Renal cortex interstitium (tissue), 11 donors: Measurements from ENCODE around the gene ESRRB. TPM values are rescaled to one million over a fixed set of nuclear protein-coding genes. Genes with fewer than 3 reads are reported as not detected.

Source experiments
- DNase-seq, 11 donors: peaks; one replicate each; pipeline ENCODE4 v3.0.0-alpha.2; 2013; ENCODE audit warnings: low read depth in 9 of 11, low spot score in 4 of 11; ENCODE audit errors: extremely low read depth in 1 of 11
- polyA plus RNA-seq, 3 donors: library from polyadenylated mRNA; unstranded; fragments of 120-200 nt; gene quantifications; one replicate each; pipeline ENCODE4 v1.2.1, GENCODE V29; 2013; ENCODE audit not compliant: insufficient read length in 3 of 3

ESRRB gene
- polyA plus RNA-seq, 3 donors, result 6.4 to 9.6 (median 6.6) TPM

DNA sequence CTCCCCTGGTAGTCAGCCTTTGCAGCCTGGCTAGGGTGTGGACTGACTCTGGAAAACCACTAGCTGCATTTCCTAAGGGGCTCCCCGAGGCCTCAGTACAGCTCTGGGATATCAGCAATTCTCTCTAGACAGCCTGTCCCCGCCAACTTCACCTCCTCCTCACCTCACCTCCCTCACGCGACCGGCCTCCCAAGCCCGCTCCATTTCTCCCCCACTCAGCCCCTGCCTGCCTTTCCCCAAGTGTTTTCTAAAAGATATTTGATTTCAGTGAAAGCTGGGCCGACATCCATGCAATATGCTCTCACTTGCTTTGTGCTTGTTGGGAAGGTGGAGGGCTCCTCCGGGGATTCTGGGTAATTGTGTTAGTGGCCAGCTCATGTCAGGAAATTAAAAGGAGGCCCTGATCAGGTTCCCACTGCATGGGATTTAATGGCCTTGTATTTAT is 91.8 kb downstream of the ESRRB start:
- peak in 4 of 11 donors; percentile 17 to 58 (median 57) for DNase-seq

GRCh38 chr14:76472199-76472723 is 96.3 kb downstream of the ESRRB start:
- no peak for DNase-seq

DNA sequence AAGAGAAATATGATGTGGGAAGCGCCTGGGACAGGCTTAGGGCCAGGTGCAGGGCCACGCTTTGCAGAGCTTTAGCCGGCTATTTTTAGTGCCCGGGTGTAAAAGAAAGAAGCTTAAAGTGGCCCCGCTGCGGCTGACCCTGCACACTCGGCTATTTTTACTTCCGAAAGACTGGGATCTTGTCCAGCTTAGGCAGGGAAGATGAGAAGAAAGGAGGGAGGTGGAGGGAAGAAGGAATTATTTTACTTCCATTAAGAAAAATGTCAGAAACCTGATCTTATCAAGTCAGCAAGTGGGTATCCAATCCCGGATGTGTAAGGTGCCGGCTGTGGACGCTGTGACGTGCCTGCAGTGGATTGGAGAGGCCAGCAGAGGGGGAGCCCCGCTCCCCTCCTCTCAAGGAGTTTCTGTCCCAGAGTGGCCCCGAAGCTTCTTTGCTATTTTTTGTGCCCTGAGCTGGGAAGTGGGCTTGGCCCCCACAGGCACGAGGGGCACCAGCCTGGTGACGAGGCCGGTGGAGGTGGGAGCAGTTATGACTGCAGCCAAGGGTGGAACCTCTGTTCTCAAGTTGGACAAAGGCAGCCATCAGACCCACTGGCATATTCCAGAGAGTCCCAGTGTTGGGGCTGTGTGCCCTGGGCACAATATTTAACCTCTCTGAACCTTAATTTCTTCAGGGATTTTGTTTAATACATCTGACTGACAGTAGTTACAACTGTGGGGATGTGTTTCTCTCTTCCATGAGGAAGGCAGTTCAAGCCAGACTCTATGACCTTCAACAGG is 97.7 kb downstream of the ESRRB start:
- peak in 4 of 11 donors; percentile 33 to 48 (median 39) for DNase-seq

GRCh38 chr14:76480426-76480825 is 104.5 kb downstream of the ESRRB start:
- DNase-seq, result no peak

DNA sequence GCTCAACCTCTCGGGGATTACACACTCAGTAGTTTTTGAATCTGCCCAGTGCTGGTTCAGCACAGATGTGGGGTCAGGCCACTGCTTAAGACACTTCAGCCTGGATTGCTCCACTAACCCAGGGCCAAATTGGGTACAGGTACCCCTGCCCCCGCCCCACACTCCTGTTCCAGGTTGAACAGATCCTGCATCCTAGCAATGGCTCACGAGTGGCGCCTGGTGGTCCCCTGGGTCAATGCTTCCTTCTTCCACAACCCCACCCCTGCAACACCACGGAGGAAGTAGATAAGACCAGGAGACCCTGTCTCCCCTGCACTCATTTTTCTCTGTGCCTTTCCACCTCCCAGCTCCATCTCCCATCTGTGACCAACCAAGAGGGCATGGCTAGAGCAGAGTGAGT is 108.4 kb downstream of the ESRRB start:
- DNase-seq, result no peak

- peak in 4 of 11 donors; percentile 32 to 54 (median 46) for DNase-seq
These were observed 110.4 kb downstream of the ESRRB start for GRCh38 chr14:76486251-76486743.

GRCh38 chr14:76488551-76488950 is 112.6 kb downstream of the ESRRB start:
- no peak for DNase-seq

DNA sequence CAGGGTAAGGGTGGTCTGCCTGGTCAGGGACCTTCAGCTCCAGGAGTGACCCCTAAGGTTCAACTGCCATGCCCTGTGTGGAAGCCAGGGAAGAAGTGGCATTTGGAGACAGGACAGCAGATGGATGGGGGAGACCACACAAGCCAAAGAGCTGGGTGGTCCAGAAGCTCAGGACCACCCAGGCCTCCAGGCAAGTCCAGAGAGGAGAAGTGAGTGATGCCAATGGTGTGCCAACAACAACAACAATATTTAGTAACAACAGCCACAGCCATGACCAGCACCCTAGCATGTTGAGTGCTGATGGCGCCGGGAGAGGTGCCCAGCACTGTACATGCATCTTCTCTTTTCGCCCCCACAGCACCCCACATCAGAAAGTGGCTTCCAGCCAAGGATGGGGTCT is 113.7 kb downstream of the ESRRB start:
- no peak for DNase-seq

GRCh38 chr14:76490111-76490510 is 114.2 kb downstream of the ESRRB start:
- no peak for DNase-seq

GRCh38 chr14:76490735-76491134 is 114.8 kb downstream of the ESRRB start:
- DNase-seq, result peak in 1 of 11 donors; percentile 16

GRCh38 chr14:76491172-76491930 is 115.4 kb downstream of the ESRRB start:
- DNase-seq, result no peak

DNA sequence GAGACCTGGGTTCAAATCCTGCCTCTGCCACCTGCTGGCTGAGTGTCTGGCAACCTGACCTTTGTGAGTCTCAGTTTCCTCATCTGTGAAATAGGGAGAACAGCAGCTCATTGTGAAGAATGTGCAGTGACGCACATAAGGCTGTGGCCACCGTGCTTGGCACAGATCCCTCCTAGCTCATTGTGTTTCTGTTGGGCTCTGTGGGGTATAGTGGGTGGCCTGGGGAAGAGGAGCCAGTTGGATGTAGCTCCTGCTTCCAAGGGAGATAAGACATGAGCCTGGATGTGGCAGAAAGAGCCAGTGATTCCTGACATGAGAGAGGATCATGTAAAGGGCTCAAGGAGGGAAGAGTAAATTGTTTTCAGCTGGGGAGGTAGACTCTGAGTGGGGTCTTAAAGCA is 120.0 kb downstream of the ESRRB start:
- no peak for DNase-seq

DNA sequence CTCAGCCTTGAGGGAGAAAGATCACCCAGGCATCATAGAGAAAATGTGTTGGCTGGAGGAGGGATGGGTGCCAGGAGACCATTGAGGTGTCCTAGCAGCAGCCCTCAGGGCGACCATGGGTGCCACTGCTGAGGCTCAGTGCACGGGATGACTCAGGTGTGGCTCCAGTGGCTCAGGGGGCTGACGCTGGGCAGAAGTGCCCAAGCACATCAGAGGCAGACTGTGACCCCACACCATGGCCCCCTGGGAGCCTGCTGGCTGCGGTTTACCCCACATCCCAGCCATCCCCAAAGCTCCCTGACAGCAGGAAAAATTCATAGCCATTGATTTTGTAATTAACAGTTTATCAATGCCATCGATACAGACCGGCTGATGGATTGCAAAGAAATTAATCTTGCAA is 120.7 kb downstream of the ESRRB start:
- DNase-seq, result no peak

GRCh38 chr14:76497550-76498462 is 121.9 kb downstream of the ESRRB start:
- DNase-seq, result no peak

GRCh38 chr14:76498463-76498935 is 122.6 kb downstream of the ESRRB start:
- DNase-seq, result no peak

GRCh38 chr14:76498976-76499375 is 123.0 kb downstream of the ESRRB start:
- no peak for DNase-seq

- no peak for DNase-seq
These were observed 123.5 kb downstream of the ESRRB start for GRCh38 chr14:76499399-76499798.

GRCh38 chr14:76500011-76500410 is 124.1 kb downstream of the ESRRB start:
- no peak for DNase-seq

DNA sequence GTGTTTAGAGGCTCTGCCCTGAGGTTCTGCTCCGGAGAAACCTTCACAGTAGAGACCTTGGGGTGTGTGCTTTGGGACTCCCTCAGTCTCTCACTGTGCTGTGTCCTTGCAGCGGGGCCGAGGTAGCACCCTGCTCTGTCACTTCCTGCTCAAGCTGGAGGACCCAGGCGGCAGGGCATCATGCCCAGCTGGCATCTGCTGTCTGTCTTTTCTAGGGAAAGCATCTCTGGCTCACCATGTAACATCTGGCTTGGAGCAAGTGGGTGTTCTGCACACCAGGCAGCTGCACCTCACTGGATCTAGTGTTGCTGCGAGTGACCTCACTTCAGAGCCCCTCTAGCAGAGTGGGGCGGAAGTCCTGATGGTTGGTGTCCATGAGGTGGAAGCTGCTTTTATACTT is 124.5 kb downstream of the ESRRB start:
- DNase-seq, result no peak
